Fibroblast of skin of scalp (primary cell): ENCODE results near the gene GPR15.
A peak's percentile ranks its signal among the peaks of the same experiment; 100 is the strongest.

Source experiments
- DNase-seq: peaks from one replicate; pipeline ENCODE4 v3.0.0-alpha.2; 2013

GPR15 gene

GRCh38 chr3:98530676-98531075 is 1.1 kb upstream of the GPR15 start:
- no peak for DNase-seq

- no peak for DNase-seq
These were observed 478 bp downstream of the GPR15 start for GRCh38 chr3:98532275-98532637.

DNA sequence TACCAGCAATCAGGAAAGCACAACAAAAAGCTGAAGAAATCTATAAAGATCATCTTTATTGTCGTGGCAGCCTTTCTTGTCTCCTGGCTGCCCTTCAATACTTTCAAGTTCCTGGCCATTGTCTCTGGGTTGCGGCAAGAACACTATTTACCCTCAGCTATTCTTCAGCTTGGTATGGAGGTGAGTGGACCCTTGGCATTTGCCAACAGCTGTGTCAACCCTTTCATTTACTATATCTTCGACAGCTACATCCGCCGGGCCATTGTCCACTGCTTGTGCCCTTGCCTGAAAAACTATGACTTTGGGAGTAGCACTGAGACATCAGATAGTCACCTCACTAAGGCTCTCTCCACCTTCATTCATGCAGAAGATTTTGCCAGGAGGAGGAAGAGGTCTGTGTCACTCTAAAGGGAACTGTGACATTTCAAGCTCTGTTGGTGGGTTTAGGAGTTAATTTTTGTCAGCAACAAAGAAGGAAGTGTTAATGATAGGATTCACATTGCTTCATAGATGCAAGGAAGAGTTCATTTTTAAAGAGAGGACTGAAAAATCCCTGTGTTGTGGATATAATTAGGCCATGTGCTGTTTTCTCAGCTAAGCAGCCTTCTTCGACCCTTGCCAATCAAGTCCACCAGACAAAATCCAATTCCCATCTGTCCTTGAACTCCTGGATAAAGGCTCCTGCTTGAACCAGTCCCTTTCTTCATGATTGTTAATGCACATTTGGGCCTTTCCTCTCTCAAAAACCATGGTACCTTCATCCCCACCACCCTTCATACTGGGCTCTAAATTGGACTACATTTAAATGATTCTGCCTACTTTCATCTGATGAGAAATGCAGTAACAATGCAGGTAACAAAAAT is 1.2 kb downstream of the GPR15 start:
- no peak for DNase-seq

DNA sequence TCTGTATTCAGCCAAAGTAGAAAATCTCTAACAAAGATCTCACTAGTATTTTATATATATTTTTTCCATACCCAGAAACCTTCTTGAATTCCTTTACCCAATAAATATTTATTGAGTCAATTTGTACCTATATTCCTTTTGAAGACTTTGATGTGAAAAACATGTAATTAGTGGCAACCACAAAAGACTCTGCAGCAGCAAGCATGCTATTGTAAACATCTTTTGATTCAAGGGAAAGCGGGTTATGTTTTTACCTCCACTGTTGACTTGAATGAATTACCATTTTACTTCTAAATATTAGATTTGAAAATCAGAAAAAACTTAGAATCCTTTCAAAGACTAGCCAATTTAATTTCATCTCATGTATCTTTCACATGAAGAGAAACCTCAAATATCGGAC is 2.4 kb downstream of the GPR15 start:
- DNase-seq = no peak

GRCh38 chr3:98534734-98535133 is 3.0 kb downstream of the GPR15 start:
- DNase-seq = no peak

DNA sequence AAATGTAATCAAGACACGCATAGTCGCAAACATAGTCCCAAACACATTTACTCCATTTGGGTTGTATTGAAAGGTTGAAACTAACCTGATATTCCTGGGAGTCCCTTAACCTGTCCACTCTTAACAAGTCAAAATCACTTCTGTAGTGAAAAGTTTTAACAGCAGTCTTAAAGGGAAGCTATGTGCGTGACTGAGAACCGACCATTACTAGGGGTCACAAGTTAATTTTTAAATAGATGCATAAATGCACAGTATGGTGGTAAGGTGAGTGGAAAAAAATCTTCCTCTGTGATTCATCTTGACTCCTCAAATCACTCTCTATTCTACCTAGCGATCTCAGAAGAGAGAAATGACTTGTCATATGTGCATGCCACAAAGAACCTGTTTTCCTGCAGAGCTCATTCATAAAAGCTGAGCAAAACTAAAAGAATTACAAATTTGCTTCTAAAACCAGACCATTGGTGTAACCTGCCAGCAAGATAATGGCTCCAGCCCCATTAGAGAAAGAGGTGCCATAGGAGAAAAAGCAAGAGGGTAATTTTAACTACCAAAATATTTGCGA is 4.8 kb downstream of the GPR15 start:
- no peak for DNase-seq

DNA sequence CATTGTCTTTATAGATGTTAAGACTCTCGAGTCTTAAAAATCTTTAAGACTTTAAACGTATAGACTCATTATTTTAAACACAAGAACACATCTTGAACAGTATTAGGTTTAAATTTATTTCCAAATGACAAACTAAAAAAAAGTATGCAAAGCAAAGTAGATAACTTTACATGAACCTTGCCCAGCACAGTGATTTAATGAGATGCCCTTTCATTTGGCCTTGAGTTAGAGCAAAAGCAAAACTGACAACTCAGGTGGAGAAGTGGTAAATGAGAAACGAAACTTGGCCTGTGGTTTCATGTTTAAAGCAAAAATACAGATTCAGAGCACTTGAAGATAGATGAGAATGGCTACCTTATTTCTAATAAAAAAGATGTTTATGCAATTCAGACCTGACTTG is 8.6 kb downstream of the GPR15 start:
- no peak for DNase-seq

DNA sequence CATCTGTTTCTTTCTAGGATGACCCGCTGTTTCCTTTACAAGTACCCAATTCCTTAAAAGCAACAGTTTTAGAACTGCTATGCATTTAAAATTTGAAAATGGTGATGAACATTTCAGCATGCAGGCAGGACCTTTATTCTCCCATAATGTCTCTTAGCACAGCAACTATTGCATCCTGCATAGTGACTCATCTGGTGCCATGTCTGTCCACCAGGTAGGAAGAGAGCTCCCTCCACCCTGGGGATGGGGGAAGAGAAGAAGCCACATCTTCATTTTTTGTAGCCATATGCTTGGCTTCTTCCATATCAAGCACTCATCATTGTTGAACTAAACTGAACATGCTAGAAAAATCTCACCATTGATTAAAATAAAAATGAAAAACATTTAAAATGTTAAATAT is 9.9 kb downstream of the GPR15 start:
- no peak for DNase-seq

DNA sequence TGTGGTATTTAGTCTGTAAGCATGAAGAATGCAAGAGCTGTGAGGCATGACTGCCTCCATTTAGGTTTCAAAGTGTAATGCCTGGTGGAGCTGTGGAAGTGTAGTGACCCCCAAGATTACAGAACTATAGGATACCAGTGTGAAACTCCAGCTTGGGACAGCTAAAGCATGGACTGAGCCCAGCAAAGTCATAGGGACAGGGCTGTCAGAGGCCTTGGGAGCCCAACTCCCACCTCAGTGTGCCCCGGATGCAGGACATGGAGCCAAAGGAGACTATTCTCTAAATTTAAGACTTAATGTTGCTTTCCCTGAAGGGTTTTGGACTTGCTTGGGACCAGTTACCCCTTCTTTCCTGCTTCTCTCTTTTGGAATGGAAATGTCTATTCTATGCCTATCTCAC is 10.8 kb downstream of the GPR15 start:
- no peak for DNase-seq

DNA sequence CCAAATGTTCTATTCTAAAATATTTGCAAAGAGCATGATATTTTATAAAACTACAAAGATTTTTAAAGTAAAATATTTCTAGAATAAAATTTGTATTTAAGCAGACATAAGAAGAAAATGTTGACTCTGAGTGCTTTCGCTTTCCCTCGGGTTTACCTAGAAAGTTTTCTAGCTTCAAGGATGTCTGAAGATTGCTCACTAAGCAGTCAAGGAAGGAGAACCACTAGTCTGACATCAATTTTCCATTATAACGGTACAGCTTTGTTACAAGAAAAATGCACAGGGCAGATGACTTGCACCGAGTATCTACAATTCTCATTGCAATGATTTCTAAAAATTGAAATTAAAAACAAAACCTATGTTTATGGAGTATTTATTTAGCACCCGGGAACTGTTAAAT is 14.2 kb downstream of the GPR15 start:
- DNase-seq = no peak

DNA sequence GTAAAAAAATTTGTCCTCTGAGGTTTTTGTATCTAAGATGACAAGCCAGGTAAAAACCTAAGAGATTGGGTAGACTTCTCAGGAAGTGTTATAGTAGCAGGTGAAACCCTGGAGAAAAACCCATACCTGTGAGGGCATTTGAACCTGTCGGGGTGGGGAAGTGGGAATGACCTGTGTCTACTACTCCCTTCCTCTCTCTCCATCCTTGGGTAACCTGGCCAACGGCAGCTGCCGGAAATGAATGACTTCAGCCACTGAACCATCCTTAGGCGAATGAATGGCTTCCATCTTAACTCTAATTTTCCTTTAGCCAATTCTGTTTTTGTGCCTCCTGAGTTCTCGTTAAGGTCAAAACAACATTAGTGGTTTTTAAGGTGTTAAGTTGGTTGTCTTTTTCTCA is 16.8 kb downstream of the GPR15 start:
- DNase-seq = no peak

- no peak for DNase-seq
These were observed 19.1 kb downstream of the GPR15 start for GRCh38 chr3:98550833-98551232.

DNA sequence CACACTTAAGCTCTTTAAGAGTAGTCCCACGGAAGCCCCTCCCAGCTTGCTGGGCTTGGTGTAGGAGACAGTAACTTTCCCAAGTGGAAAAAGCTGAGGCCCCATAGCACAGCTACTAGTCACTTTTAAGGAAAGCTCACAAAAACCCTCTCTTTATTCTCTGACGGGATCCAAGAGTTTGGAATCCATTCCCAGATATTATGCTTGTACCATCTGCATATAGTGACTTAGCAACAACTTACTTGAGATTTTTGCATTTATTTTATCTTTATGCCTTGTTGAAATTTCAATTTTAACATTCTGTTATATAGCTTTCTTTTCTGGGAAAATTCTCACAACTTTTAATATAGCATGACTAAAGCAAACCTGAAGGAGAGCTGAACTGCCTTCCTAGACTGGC is 19.5 kb downstream of the GPR15 start:
- DNase-seq = no peak

GRCh38 chr3:98551754-98552153 is 20.0 kb downstream of the GPR15 start:
- no peak for DNase-seq

DNA sequence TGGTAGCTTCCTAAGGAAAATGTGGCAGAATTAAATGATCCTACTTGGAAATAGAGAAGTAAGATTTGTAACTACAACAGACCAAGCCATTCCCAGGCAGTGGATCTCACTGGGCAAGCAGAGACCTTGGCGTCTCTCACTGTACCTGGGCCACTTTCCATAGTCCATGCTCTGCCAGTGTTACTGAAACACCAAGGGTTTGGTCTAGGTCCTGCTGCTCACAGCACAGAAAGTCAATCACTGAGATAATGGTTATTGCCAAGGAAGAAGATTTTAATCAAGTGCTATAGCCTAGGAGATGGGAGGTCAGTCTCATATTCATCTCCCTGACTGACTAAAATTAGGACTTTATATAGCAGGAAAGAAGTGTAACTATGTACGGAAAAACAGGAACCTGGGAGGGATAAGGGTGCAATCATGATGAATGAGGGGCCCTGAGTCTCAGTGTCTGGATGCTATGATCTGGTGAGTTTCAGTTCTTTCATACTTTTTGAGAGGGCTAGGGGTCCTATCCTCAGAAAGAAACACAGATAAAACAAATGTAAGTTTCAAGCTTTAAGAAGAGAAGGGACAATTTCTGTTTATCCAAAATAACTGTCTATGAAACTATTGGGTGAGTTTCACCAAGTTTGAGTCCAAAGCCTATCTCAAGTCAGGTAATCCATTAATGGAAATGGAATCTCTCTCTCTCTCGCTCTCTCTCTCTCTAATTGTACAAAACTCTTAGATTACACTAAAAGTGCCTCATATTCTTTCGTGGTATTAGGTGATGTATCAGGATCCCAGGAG is 20.6 kb downstream of the GPR15 start:
- no peak for DNase-seq

DNA sequence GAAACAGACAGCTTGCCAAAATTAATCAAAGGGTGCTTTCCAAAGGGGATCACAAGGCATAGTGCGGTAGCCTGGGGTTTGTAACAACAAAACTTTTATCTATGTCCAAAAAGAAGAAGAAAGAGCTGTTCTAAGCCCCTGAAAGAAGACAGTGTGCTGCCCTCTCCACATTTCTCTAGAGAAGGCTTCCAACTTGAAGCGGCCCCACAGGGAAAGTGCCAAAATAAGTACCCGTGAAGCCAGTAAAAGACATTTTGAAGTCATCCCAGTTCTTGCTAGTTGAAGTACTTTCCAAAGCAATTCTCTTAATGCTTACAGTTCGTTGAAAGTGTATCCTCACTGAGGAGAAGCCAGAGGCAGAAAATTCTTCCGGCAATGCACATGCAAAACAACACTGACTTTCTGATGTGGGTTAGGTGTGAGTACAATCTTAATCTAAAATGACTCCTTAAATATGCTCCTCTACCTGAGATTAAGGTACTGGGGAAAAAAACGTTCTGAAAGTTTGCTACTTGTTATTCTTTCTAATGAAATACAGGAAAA is 21.3 kb downstream of the GPR15 start:
- DNase-seq = no peak

GRCh38 chr3:98553753-98554152 is 22.0 kb downstream of the GPR15 start:
- no peak for DNase-seq

- DNase-seq = no peak
These were observed 22.8 kb downstream of the GPR15 start for GRCh38 chr3:98554580-98554979.

- no peak for DNase-seq
These were observed 23.2 kb downstream of the GPR15 start for GRCh38 chr3:98555025-98555379.

DNA sequence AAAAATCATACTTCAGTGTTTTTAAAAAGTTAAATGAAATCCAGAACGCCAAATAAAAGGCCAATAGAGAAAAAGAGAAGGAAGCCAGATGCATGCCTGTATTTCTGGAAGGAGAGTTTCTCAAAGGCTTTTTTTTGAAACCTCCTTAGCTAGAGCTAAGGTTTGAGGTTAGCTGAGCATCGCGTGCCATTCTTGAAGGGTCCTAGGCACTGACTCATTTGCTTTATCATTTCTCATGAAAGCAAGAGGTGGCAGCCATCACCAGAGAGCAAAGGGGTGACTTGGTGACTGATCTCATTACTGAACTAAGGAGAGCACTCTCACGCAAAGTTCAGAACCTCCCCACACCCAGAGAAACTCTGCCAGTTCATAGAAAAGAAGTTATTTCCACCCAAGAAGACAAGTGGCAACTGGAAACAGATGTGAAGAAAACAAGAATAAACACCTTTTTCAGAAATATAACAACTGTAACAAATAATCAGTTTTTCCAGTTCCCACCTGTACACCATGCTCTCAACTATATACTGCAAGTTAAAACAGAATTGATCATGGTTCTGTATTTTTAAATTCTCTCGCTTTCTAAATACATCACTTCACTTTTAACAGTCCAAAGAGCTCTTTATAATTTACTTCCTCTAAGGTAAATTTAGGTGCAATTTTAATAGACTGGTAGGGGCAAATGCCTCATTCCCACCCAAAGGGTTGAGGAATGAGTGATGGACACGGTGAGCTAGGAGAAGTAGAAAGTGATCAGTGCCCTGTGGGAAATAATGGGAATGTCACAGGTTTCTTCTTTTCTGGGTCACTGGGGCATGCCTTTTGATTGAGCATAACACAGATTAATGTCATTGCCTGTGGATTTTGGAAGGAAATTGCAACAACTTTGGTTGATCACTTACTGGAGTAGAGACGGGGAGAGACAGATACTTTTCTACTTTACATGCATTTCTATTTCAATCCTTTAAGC is 24.7 kb downstream of the GPR15 start:
- peak; percentile 5 for DNase-seq

DNA sequence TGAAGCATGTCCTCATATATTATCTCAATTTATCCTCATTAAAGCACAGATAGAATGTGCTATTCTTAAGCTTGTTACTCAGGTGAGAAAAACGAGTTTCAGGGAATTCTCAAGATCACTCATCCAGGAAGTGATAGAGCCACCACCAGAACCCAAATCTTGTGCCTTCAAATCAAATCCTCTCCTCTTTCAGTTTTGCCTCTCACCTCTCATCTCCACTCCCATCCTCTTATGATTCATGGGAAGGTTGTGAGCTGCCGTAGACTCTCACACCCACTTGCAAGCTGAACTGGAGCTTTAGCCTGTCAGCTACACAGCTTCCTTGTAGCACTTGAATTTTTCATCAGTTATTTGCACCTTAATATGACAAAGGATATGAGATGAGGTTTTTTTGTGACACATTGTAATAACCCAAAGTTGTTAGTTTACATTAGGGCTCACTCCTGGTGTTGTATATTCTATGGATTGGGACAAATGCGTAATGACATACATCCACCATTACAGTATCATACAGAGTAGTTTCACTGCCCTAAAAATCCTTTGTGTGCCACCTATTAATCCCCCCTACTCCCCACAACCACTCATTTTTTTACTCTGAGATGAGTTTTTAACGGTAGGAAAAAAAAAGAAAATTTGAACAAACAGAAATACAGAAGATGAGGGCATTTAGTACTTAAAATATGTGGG is 25.7 kb downstream of the GPR15 start:
- no peak for DNase-seq
